ENCODE measurements around the gene MRPL23.

Gene MRPL23

GRCh38 chr11:1931341-1932104 lies 15.6 kb upstream of the MRPL23 start:
- Histone ChIP-seq H3K4me3 (ENCODE audit: low read length, poor library complexity, severe bottlenecking) (no peak overlapping the region), H2AFZ (ENCODE audit: low read length) (no peak overlapping the region), H3K79me2 (ENCODE audit: insufficient read depth, low read length) (no peaks in the 10 kb centered on the region), H3K36me3 (ENCODE audit: insufficient read depth, low read length) (no peaks in the 10 kb centered on the region), H4K20me1 (ENCODE audit: insufficient read depth, low read length, poor library complexity, severe bottlenecking) (no peaks in the 10 kb centered on the region), H3K9me2 (replicated peaks; ENCODE audit: low read depth, low read length) (no peaks in the 10 kb centered on the region), H3K9ac (ENCODE audit: low read depth, low read length, poor library complexity, severe bottlenecking) (no peak overlapping the region), H3K27me3 (ENCODE audit: insufficient read depth, low read length, poor library complexity, severe bottlenecking) (no peaks in the 10 kb centered on the region), H3K4me2 (ENCODE audit: low read depth, low read length, poor library complexity, severe bottlenecking) (no peak overlapping the region), H3F3A (ENCODE audit: low read depth) (no peaks in the 10 kb centered on the region), H3K4me1 (ENCODE audit: insufficient read depth, low read length, poor library complexity, severe bottlenecking) (no peaks in the 10 kb centered on the region), H3K9me3 (ENCODE audit: insufficient read depth, low read depth, low read length) (no peaks in the 10 kb centered on the region)
- TF ChIP-seq EZH2phosphoT487 (IDR thresholded peaks at IDR 0.05; ENCODE audit: borderline replicate concordance): no peak

- H3K4me2 ChIP-seq (ENCODE audit: low read depth, low read length, poor library complexity, severe bottlenecking): no peak overlapping the region
- no peak overlapping the region for H3K9ac ChIP-seq (ENCODE audit: low read depth, low read length, poor library complexity, severe bottlenecking)
- H3K9me3 ChIP-seq (ENCODE audit: insufficient read depth, low read depth, low read length): no peaks in the 10 kb centered on the region
- no peaks in the 10 kb centered on the region for H3K36me3 ChIP-seq (ENCODE audit: insufficient read depth, low read length)
- H3K4me1 ChIP-seq (ENCODE audit: insufficient read depth, low read length, poor library complexity, severe bottlenecking): no peaks in the 10 kb centered on the region
- no peak overlapping the region for H2AFZ ChIP-seq (ENCODE audit: low read length)
- H4K20me1 ChIP-seq (ENCODE audit: insufficient read depth, low read length, poor library complexity, severe bottlenecking): no peaks in the 10 kb centered on the region
- TF ChIP-seq CTCF (conservative IDR thresholded peaks at IDR 0.05; ENCODE audit: low read length): no peak
- TF ChIP-seq EZH2phosphoT487 (IDR thresholded peaks at IDR 0.05; ENCODE audit: borderline replicate concordance): no peak
- H3K9me2 ChIP-seq (replicated peaks; ENCODE audit: low read depth, low read length): no peaks in the 10 kb centered on the region
- H3K27me3 ChIP-seq (ENCODE audit: insufficient read depth, low read length, poor library complexity, severe bottlenecking): no peaks in the 10 kb centered on the region
- no peaks in the 10 kb centered on the region for H3F3A ChIP-seq (ENCODE audit: low read depth)
- H3K4me3 ChIP-seq (ENCODE audit: low read length, poor library complexity, severe bottlenecking): no peak overlapping the region
- H3K79me2 ChIP-seq (ENCODE audit: insufficient read depth, low read length): no peaks in the 10 kb centered on the region
Observed at GRCh38 chr11:1932105-1932480, 15.0 kb upstream of the MRPL23 start.

- Histone ChIP-seq H3K9me3 (ENCODE audit: insufficient read depth, low read depth, low read length) (no peaks in the 10 kb centered on the region), H4K20me1 (ENCODE audit: insufficient read depth, low read length, poor library complexity, severe bottlenecking) (no peaks in the 10 kb centered on the region), H3K4me2 (ENCODE audit: low read depth, low read length, poor library complexity, severe bottlenecking) (no peak overlapping the region)
Observed at GRCh38 chr11:1932681-1933080, 14.5 kb upstream of the MRPL23 start.

More at GRCh38 chr11:1932681-1933080, 14.5 kb upstream of the MRPL23 start:
- Histone ChIP-seq H2AFZ (ENCODE audit: low read length) (no peak overlapping the region), H3F3A (ENCODE audit: low read depth) (no peaks in the 10 kb centered on the region), H3K4me3 (ENCODE audit: low read length, poor library complexity, severe bottlenecking) (no peak overlapping the region), H3K36me3 (ENCODE audit: insufficient read depth, low read length) (no peaks in the 10 kb centered on the region), H3K79me2 (ENCODE audit: insufficient read depth, low read length) (no peaks in the 10 kb centered on the region), H3K9ac (ENCODE audit: low read depth, low read length, poor library complexity, severe bottlenecking) (no peak overlapping the region), H3K27me3 (ENCODE audit: insufficient read depth, low read length, poor library complexity, severe bottlenecking) (no peaks in the 10 kb centered on the region), H3K9me2 (replicated peaks; ENCODE audit: low read depth, low read length) (no peaks in the 10 kb centered on the region), H3K4me1 (ENCODE audit: insufficient read depth, low read length, poor library complexity, severe bottlenecking) (no peaks in the 10 kb centered on the region)
- no peak for TF ChIP-seq CTCF (conservative IDR thresholded peaks at IDR 0.05; ENCODE audit: low read length)
- no peak for TF ChIP-seq EZH2phosphoT487 (IDR thresholded peaks at IDR 0.05; ENCODE audit: borderline replicate concordance)

All from Loucy (cell line).